Panc1 (cell line): ENCODE data around the gene MTNR1B. TPM values are rescaled to one million over a fixed set of nuclear protein-coding genes. Genes with fewer than 3 reads are reported as not detected.

ENCODE experiments used
- ATAC-seq: fragments of 200-7000 bp; cut with Tn5 transposase; 2 replicates; pipeline ENCODE4 v1.9.1; 2020; ENCODE audit warnings: mild to moderate bottlenecking, moderate library complexity
- BruUV-seq: library from RNA; stranded (reverse); fragments of 400-500 nt; replicated peaks from 2 replicates; lab custom pipeline; 2021; lab: Mats Ljungman, UMichigan
- CTCF ChIA-PET: fragments of 300-600 bp; sonication (Branson Sonifier 250); formaldehyde crosslinking; loops from one replicate; lab custom pipeline; 2022; ENCODE audit warnings: antibody characterized with exemption; lab: Charles Lee
- POLR2A ChIA-PET: fragments of 300-600 bp; sonication (Branson Sonifier 250); formaldehyde crosslinking; loops from one replicate; lab custom pipeline; 2022; ENCODE audit warnings: antibody characterized with exemption; lab: Charles Lee
- DNase-seq: peaks from one replicate; pipeline ENCODE4 v3.0.0-alpha.2; 2010; ENCODE audit warnings: low read depth, low spot score
- H3K27ac ChIP-seq: 2 replicates; pipeline ENCODE4 v1.5.1; 2011; ENCODE audit warnings: mild to moderate bottlenecking, low read length, inconsistent platforms
- H3K27me3 ChIP-seq: fragments of 200-500 bp; sonication (Bioruptor generic); 2 replicates; pipeline ENCODE4 v1.6.0; 2014; ENCODE audit warnings: low read length, inconsistent platforms; ENCODE audit not compliant: control insufficient read depth, insufficient read depth
- H3K36me3 ChIP-seq: fragments of 200-500 bp; sonication (Bioruptor generic); 2 replicates; pipeline ENCODE4 v1.5.1; 2014; ENCODE audit warnings: inconsistent platforms, mild to moderate bottlenecking, low read length, moderate library complexity; ENCODE audit not compliant: control insufficient read depth, insufficient read depth
- H3K4me1 ChIP-seq: 2 replicates; pipeline ENCODE4 v1.5.1; 2011; ENCODE audit warnings: inconsistent platforms, mild to moderate bottlenecking, low read length, moderate library complexity; ENCODE audit not compliant: control insufficient read depth, insufficient read depth
- H3K4me3 ChIP-seq, 2 experiments: 2 replicates each; pipeline ENCODE4 v1.5.1; 2011 to 2012; ENCODE audit warnings: low read depth in 2 of 2, low read length in 2 of 2, mild to moderate bottlenecking in 2 of 2, inconsistent platforms in 1 of 2, moderate library complexity in 1 of 2
- H3K9me3 ChIP-seq: fragments of 200-500 bp; sonication (Bioruptor generic); 2 replicates; pipeline ENCODE4 v1.5.1; 2014; ENCODE audit warnings: low read depth, mild to moderate bottlenecking, inconsistent platforms, low read length, moderate library complexity; ENCODE audit not compliant: control insufficient read depth, insufficient read depth
- CTCF ChIP-seq: fragments of 450-650 bp; IDR thresholded peaks from 2 replicates; pipeline ENCODE4 v1.5.1; 2017; ENCODE audit warnings: mild to moderate bottlenecking
- POLR2AphosphoS5 ChIP-seq: IDR thresholded peaks from 2 replicates; pipeline ENCODE4 v1.6.1; 2012; ENCODE audit warnings: mild to moderate bottlenecking, low read depth, low read length, moderate library complexity
- REST ChIP-seq, 2 experiments: IDR thresholded peaks; 2 replicates each; pipeline ENCODE4 v1.6.1; 2011 to 2012; ENCODE audit warnings: low read depth in 2 of 2, control low read depth in 1 of 2, low read length in 1 of 2, mild to moderate bottlenecking in 1 of 2, moderate library complexity in 1 of 2; ENCODE audit not compliant: insufficient read depth in 1 of 2
- SIN3A ChIP-seq: IDR thresholded peaks from 2 replicates; pipeline ENCODE4 v1.6.1; 2012; ENCODE audit warnings: low read depth, mild to moderate bottlenecking, low read length, moderate library complexity, borderline replicate concordance; ENCODE audit not compliant: insufficient read depth
- TCF7L2 ChIP-seq: IDR thresholded peaks from 2 replicates; pipeline ENCODE4 v1.6.1; 2011; ENCODE audit warnings: mild to moderate bottlenecking, low read depth, low read length, inconsistent platforms
- in situ Hi-C: cut with HindIII; loops from 2 replicates; pipeline ENCODE4 v1.10.0; 2016; ENCODE audit warnings: low sequenced_read_pairs, low pct_unique_long_range_greater_than_20kb
- intact Hi-C: fragments of 100-400 bp; cut with micrococcal nuclease; formaldehyde crosslinking; loops from one replicate; pipeline ENCODE4 v1.10.0; 2022; ENCODE audit not compliant: unreplicated experiment
- total RNA-seq: library from RNA; stranded (reverse); gene quantifications from one replicate; pipeline ENCODE4 v1.2.1, GENCODE V29; 2021; ENCODE audit not compliant: unreplicated experiment

MTNR1B gene
- total RNA-seq, 1 experiment from 2014 or later: not detected

GRCh38 chr11:93001806-93002205 is 32.4 kb downstream of the MTNR1B start:
- no peaks in the 10 kb centered on the region for H3K9me3 ChIP-seq
- no peak for DNase-seq
- POLR2A ChIA-PET: interaction anchor here (0.6 kb wide), 1 partner anchor 270 kb away, joined by 3 read pairs; no protein-coding TSS in a partner anchor
- no TSS peak for BruUV-seq
- no peaks in the 10 kb centered on the region for H3K27me3 ChIP-seq
- H3K4me3 ChIP-seq: no peak overlapping the region
- intact Hi-C loops: no loop called here
- no peaks in the 10 kb centered on the region for H3K4me1 ChIP-seq
- H3K27ac ChIP-seq: no peak overlapping the region
- no peak for ATAC-seq
- in situ Hi-C loops: no loop called here
- CTCF ChIA-PET: no interaction called here
- H3K36me3 ChIP-seq: no peaks in the 10 kb centered on the region
- TF ChIP-seq REST (IDR thresholded peaks at IDR 0.05; ENCODE audit: insufficient read depth in 1 of 2, low read depth in 2 of 2, low read length in 1 of 2) (no peak), TCF7L2 (no peak), SIN3A (no peak), POLR2AphosphoS5 (no peak), CTCF (no peak)

GRCh38 chr11:93002380-93002779 is 32.9 kb downstream of the MTNR1B start:
- Histone ChIP-seq H3K4me3 (no peak overlapping the region), H3K36me3 (no peaks in the 10 kb centered on the region), H3K27me3 (no peaks in the 10 kb centered on the region), H3K9me3 (no peaks in the 10 kb centered on the region), H3K27ac (no peak overlapping the region), H3K4me1 (no peaks in the 10 kb centered on the region)
- intact Hi-C loops (no loop called here), in situ Hi-C loops (no loop called here)
- ATAC-seq (no peak), DNase-seq (no peak)
- TF ChIP-seq POLR2AphosphoS5 (no peak), REST (IDR thresholded peaks at IDR 0.05; ENCODE audit: insufficient read depth in 1 of 2, low read depth in 2 of 2, low read length in 1 of 2) (no peak), CTCF (no peak), TCF7L2 (no peak), SIN3A (no peak)
- POLR2A ChIA-PET: no interaction called here
- CTCF ChIA-PET: no interaction called here
- no TSS peak for BruUV-seq
